Transverse colon (tissue), 4 donors: ENCODE measurements around the gene TRDN.

Experiments used
- EP300 ChIP-seq: sonication (generic); formaldehyde crosslinking; IDR thresholded peaks from one replicate; pipeline ENCODE4 v1.6.1; 2017; ENCODE audit warnings: antibody characterized with exemption, low read depth
- POLR2A ChIP-seq: fragments of 450-650 bp; IDR thresholded peaks from one replicate; pipeline ENCODE4 v1.6.1; 2016; ENCODE audit warnings: antibody characterized with exemption, mild to moderate bottlenecking, moderate library complexity
- POLR2AphosphoS5 ChIP-seq, 3 donors: sonication (generic); formaldehyde crosslinking; IDR thresholded peaks; one replicate each; pipeline ENCODE4 v1.6.1; 2016; ENCODE audit warnings: antibody characterized with exemption in 3 of 3
- TF ChIP-seq, protein P1 (sequence below), 5 experiments: fragments of 200-600 bp in 3 of 5; fragments of 450-650 bp in 2 of 5; sonication (generic) in 3 of 5; IDR thresholded peaks; 1 replicate in 2 of 5; 2 replicates in 3 of 5; pipeline ENCODE4 v1.5.1; 2016 to 2017; ENCODE audit warnings: antibody characterized with exemption in 5 of 5, inconsistent platforms in 3 of 5, mild to moderate bottlenecking in 2 of 5, moderate library complexity in 1 of 5

DNA sequence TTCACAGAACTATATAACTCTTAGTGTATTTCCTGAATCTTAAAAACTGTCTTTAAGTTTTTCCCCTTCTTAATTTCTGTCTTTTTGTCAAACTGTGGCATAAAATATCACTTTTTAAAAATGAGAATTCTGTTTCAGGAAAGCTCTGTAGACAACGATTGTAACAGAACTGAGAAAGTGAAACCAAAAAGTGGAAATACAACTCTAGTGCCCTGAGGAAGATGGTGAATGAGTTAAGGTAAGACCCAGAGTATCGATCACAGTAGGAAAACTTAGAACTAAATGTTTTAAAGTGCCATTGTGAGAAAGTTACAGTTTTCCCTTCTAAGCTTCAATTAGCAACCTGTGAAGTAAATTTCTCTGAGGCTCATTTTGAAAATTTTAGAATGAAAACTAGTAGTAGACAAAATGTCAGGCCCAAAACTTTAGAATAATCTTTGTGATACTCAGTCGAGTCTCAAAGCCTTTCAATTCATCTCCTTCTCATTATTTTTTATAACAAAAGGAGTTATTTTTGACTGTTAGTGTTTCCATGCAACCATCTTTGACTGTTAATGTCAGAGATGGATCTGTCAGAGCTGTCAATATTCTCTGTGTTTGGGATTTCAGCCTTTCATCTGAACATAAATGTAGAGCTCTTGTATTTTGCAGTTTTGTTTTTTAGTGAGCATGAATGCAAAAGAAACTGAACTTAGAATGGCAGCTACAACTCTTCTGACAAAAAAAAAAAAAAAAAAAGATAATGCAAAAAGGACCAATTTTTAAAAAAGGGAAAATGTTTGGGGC, 19.0 kb upstream of the TRDN start:
- TF ChIP-seq, protein P1, sequence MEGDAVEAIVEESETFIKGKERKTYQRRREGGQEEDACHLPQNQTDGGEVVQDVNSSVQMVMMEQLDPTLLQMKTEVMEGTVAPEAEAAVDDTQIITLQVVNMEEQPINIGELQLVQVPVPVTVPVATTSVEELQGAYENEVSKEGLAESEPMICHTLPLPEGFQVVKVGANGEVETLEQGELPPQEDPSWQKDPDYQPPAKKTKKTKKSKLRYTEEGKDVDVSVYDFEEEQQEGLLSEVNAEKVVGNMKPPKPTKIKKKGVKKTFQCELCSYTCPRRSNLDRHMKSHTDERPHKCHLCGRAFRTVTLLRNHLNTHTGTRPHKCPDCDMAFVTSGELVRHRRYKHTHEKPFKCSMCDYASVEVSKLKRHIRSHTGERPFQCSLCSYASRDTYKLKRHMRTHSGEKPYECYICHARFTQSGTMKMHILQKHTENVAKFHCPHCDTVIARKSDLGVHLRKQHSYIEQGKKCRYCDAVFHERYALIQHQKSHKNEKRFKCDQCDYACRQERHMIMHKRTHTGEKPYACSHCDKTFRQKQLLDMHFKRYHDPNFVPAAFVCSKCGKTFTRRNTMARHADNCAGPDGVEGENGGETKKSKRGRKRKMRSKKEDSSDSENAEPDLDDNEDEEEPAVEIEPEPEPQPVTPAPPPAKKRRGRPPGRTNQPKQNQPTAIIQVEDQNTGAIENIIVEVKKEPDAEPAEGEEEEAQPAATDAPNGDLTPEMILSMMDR (IDR thresholded peaks at IDR 0.05): no peak
- TF ChIP-seq POLR2AphosphoS5 (IDR thresholded peaks at IDR 0.05) (no peak), POLR2A (no peak), EP300 (no peak)
